Erythroblast (primary cell): ENCODE results near the gene CST9.

ENCODE experiments used
- GATA1 ChIP-seq: IDR thresholded peaks from 2 replicates; pipeline ENCODE4 v1.6.1; 2011; ENCODE audit warnings: low read depth, mild to moderate bottlenecking, control low read depth, low read length, moderate library complexity
- POLR2A ChIP-seq: IDR thresholded peaks from 2 replicates; pipeline ENCODE4 v1.6.1; 2011; ENCODE audit warnings: mild to moderate bottlenecking, low read length

GRCh38 chr20:23623666-23624323 lies 18.1 kb upstream of the CST9 start:
- TF ChIP-seq POLR2A: no peak
- TF ChIP-seq GATA1: no peak
